ENCODE results near the gene NT5E. TPM values are rescaled to one million over a fixed set of nuclear protein-coding genes. Genes with fewer than 3 reads are reported as not detected.

Gene NT5E
- total RNA-seq, 1 donor from 2014 or later, result 4.3 TPM

GRCh38 chr6:85459224-85459901 lies 9.5 kb downstream of the NT5E start:
- H3K4me1 ChIP-seq, result peaks cover 45% of the 10 kb centered on the region
- intact Hi-C loops (cut with micrococcal nuclease), result no loop called here

GRCh38 chr6:85460154-85460920 lies 10.5 kb downstream of the NT5E start:
- no peak overlapping the region for H3K4me3 ChIP-seq
- no peaks in the 10 kb centered on the region for H3K36me3 ChIP-seq
- H3K27ac ChIP-seq (replicated peaks), result peak overlapping the region; percentile 67
- no peak for DNase-seq
- no peaks in the 10 kb centered on the region for H3K9me3 ChIP-seq (replicated peaks)
- H3K4me1 ChIP-seq, result peaks cover 49% of the 10 kb centered on the region
- intact Hi-C loops (cut with micrococcal nuclease), result no loop called here
- no peak for TF ChIP-seq CTCF (IDR thresholded peaks at IDR 0.05; ENCODE audit: borderline replicate concordance)
- peaks cover 15% of the 10 kb centered on the region for H3K27me3 ChIP-seq (ENCODE audit: low read depth)

More at GRCh38 chr6:85459224-85459901, 9.5 kb downstream of the NT5E start:
- no peak overlapping the region for H3K4me3 ChIP-seq
- no peak for TF ChIP-seq CTCF (IDR thresholded peaks at IDR 0.05; ENCODE audit: borderline replicate concordance)
- no peaks in the 10 kb centered on the region for H3K36me3 ChIP-seq
- H3K27me3 ChIP-seq (ENCODE audit: low read depth), result peaks cover 25% of the 10 kb centered on the region
- H3K27ac ChIP-seq (replicated peaks), result peak overlapping the region; percentile 67
- no peak for DNase-seq
- no peaks in the 10 kb centered on the region for H3K9me3 ChIP-seq (replicated peaks)

GRCh38 chr6:85460921-85461797 lies 11.3 kb downstream of the NT5E start:
- no peak for DNase-seq
- Histone ChIP-seq H3K36me3 (no peaks in the 10 kb centered on the region), H3K4me3 (no peak overlapping the region), H3K4me1 (peaks cover 49% of the 10 kb centered on the region), H3K27ac (replicated peaks) (peak overlapping the region; percentile 67), H3K9me3 (replicated peaks) (no peaks in the 10 kb centered on the region), H3K27me3 (ENCODE audit: low read depth) (peaks cover 7% of the 10 kb centered on the region)
- intact Hi-C loops (cut with micrococcal nuclease), result no loop called here
- no peak for TF ChIP-seq CTCF (IDR thresholded peaks at IDR 0.05; ENCODE audit: borderline replicate concordance)

GRCh38 chr6:85461798-85462170 lies 11.9 kb downstream of the NT5E start:
- DNase-seq, result no peak
- Histone ChIP-seq H3K4me3 (no peak overlapping the region), H3K9me3 (replicated peaks) (no peaks in the 10 kb centered on the region), H3K27me3 (ENCODE audit: low read depth) (peaks cover 7% of the 10 kb centered on the region), H3K36me3 (no peaks in the 10 kb centered on the region), H3K4me1 (peaks cover 49% of the 10 kb centered on the region), H3K27ac (replicated peaks) (peak overlapping the region; percentile 67)
- TF ChIP-seq CTCF (IDR thresholded peaks at IDR 0.05; ENCODE audit: borderline replicate concordance), result no peak
- intact Hi-C loops (cut with micrococcal nuclease), result no loop called here

GRCh38 chr6:85462673-85463072 lies 12.8 kb downstream of the NT5E start:
- H3K4me1 ChIP-seq, result peaks cover 49% of the 10 kb centered on the region

More at GRCh38 chr6:85462673-85463072, 12.8 kb downstream of the NT5E start:
- no peaks in the 10 kb centered on the region for H3K9me3 ChIP-seq (replicated peaks)
- DNase-seq, result no peak
- peaks cover 3% of the 10 kb centered on the region for H3K27me3 ChIP-seq (ENCODE audit: low read depth)
- no peak overlapping the region for H3K27ac ChIP-seq (replicated peaks)
- intact Hi-C loops (cut with micrococcal nuclease), result no loop called here
- no peak overlapping the region for H3K4me3 ChIP-seq
- no peak for TF ChIP-seq CTCF (IDR thresholded peaks at IDR 0.05; ENCODE audit: borderline replicate concordance)
- H3K36me3 ChIP-seq, result no peaks in the 10 kb centered on the region
